GM12878 (cell line): ENCODE results near the gene DNHD1.

Experiments
- BCL3 ChIP-seq: IDR thresholded peaks from 2 replicates; pipeline ENCODE4 v1.6.1; 2011; ENCODE audit warnings: borderline replicate concordance, low read depth, mild to moderate bottlenecking, moderate library complexity, low read length; ENCODE audit not compliant: insufficient read depth, poor library complexity, severe bottlenecking
- CREM ChIP-seq: IDR thresholded peaks from 2 replicates; pipeline ENCODE4 v1.6.1; 2014; ENCODE audit warnings: antibody characterized with exemption, low read depth
- CTCF ChIP-seq, 3 experiments: IDR thresholded peaks in 2 of 3; conservative IDR thresholded peaks in 1 of 3; 2 replicates each; pipeline ENCODE4 v1.5.1; 2011; ENCODE audit warnings: low read depth in 3 of 3, low read length in 3 of 3, mild to moderate bottlenecking in 3 of 3, control low read depth in 2 of 3, moderate library complexity in 2 of 3, inconsistent platforms in 1 of 3, mixed read lengths in 1 of 3; ENCODE audit not compliant: control insufficient read depth in 2 of 3, insufficient read depth in 1 of 3; ENCODE audit errors: extremely low read depth in 1 of 3
- EGR1 ChIP-seq, 2 experiments: IDR thresholded peaks; 1 replicate in 1 of 2; 2 replicates in 1 of 2; pipeline ENCODE4 v1.6.1; 2011 to 2012; ENCODE audit warnings: low read depth in 2 of 2, low read length in 2 of 2, borderline replicate concordance in 1 of 2, mild to moderate bottlenecking in 1 of 2, moderate library complexity in 1 of 2
- EZH2 ChIP-seq: IDR thresholded peaks from 2 replicates; pipeline ENCODE4 v1.6.1; 2012; ENCODE audit warnings: low read depth, mild to moderate bottlenecking, control low read depth, inconsistent platforms, low read length, borderline replicate concordance; ENCODE audit not compliant: control insufficient read depth
- JUND ChIP-seq: IDR thresholded peaks from 2 replicates; pipeline ENCODE4 v1.6.1; 2012; ENCODE audit warnings: low read depth, mild to moderate bottlenecking, low read length, improper control_type of control experiment, moderate library complexity
- NFYB ChIP-seq: IDR thresholded peaks from 2 replicates; pipeline ENCODE4 v1.6.1; 2011; ENCODE audit warnings: low read depth, mild to moderate bottlenecking, low read length, improper control_type of control experiment, moderate library complexity; ENCODE audit not compliant: insufficient read depth
- SIN3A ChIP-seq: IDR thresholded peaks from 2 replicates; pipeline ENCODE4 v1.6.1; 2012; ENCODE audit warnings: low read depth, low read length, improper control_type of control experiment
- SREBF1 ChIP-seq: IDR thresholded peaks from 2 replicates; pipeline ENCODE4 v1.6.1; 2012; ENCODE audit warnings: mild to moderate bottlenecking, low read length

GRCh38 chr11:6610591-6610990 lies 113.5 kb downstream of the DNHD1 start:
- TF ChIP-seq CTCF (IDR thresholded peaks at IDR 0.05 in 2 of 3, conservative IDR thresholded peaks at IDR 0.05 in 1 of 3; ENCODE audit: control insufficient read depth in 2 of 3, extremely low read depth in 1 of 3, insufficient read depth in 1 of 3, low read depth in 3 of 3, low read length in 3 of 3) (no peak), JUND (no peak), EGR1 (IDR thresholded peaks at IDR 0.05; ENCODE audit: borderline replicate concordance in 1 of 2, low read depth in 2 of 2, low read length in 2 of 2) (no peak), EZH2 (no peak), SREBF1 (no peak), SIN3A (no peak), BCL3 (no peak), NFYB (no peak), CREM (no peak)
